ENCODE measurements around the gene CCDC7. TPM values are rescaled to one million over a fixed set of nuclear protein-coding genes. Genes with fewer than 3 reads are reported as not detected.

Gene CCDC7
- total and polyA plus RNA-seq, 9 donors: 2.0 to 34.6 (median 2.9) TPM

DNA sequence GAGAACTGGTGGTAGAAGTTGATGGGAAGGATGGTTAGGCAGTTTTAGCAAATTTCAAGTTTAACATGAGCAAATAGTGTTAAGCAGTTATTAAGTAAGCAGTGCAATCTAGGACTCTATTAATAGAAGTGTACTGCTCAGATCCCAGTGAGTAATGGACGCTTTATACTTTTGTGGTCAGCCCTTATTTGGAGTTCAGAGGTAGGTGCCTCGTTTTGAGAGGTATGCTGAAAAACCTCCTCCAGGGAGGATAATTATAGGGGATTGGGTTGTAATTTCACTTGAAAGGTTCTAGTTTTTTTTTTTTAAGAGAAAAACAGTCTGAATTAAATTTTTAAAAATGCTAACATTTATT, 33.5 kb upstream of the CCDC7 start:
- no peak overlapping the region for H3K4me3 ChIP-seq (ENCODE audit: low read length)
- no peaks in the 10 kb centered on the region for H3K9me3 ChIP-seq (replicated peaks; ENCODE audit: control insufficient read depth, low read depth, low read length)
- H3K27ac ChIP-seq (ENCODE audit: low read length): no peak overlapping the region
- no peak for DNase-seq
- H3K36me3 ChIP-seq (ENCODE audit: control insufficient read depth, insufficient read depth, low read length): no peaks in the 10 kb centered on the region
- WGBS (ENCODE audit: insufficient coverage): 50% methylated on average over 1 of the region's 2 CpGs
- no peaks in the 10 kb centered on the region for H3K27me3 ChIP-seq (ENCODE audit: control insufficient read depth, insufficient read depth, low read length)
- H3K4me1 ChIP-seq (ENCODE audit: control insufficient read depth, insufficient read depth, low read length): no peaks in the 10 kb centered on the region

DNA sequence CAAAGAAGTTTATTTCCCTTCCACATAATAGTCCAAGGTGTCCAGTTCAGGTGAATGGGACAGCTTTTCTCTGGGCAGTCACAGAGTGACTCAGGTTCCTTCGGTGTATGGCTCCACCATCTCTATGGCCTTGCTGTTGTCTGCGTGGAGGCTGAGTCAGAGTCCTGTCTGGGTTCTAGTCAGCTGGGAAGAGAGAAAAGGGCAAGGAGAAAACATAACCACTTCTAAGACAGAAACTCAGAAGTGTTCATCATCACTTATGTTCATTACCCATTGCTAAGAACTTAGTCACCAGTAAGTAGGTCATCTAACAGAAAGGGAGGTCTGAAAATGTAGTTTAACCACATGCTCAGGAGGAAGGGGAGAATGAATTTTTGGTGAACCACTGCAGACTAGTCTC, 32.4 kb upstream of the CCDC7 start:
- H3K36me3 ChIP-seq (ENCODE audit: control insufficient read depth, insufficient read depth, low read length): no peaks in the 10 kb centered on the region
- no peaks in the 10 kb centered on the region for H3K27me3 ChIP-seq (ENCODE audit: control insufficient read depth, insufficient read depth, low read length)
- no peak overlapping the region for H3K27ac ChIP-seq (ENCODE audit: low read length)
- peaks cover 1% of the 10 kb centered on the region for H3K4me1 ChIP-seq (ENCODE audit: control insufficient read depth, insufficient read depth, low read length)
- no peak for DNase-seq
- H3K4me3 ChIP-seq (ENCODE audit: low read length): no peak overlapping the region
- 100% methylated on average over 1 of the region's 2 CpGs for WGBS (ENCODE audit: insufficient coverage)
- H3K9me3 ChIP-seq (replicated peaks; ENCODE audit: control insufficient read depth, low read depth, low read length): no peaks in the 10 kb centered on the region

DNA sequence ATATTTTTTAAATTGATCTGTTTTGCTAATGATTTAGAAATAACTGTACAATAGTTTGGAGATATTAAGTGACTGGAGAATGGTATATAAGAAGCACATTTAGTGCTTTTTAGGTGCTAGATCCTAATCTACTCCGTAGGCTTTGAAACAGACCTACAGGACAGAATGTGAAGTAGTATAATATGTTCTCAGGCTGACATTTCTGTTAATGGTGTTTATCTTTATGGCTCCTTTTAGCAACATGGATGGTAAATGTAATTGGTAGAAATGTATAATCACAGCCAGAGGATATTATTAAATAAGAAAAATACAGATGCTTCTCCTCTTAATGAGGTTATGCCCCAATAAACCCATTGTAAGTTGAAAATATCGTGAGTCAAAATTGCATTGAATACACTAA, 30.6 kb upstream of the CCDC7 start:
- no CpG with 5 or more reads among the region's 2 CpGs for WGBS (ENCODE audit: insufficient coverage)
- DNase-seq: no peak
- no peaks in the 10 kb centered on the region for H3K36me3 ChIP-seq (ENCODE audit: control insufficient read depth, insufficient read depth, low read length)
- H3K9me3 ChIP-seq (replicated peaks; ENCODE audit: control insufficient read depth, low read depth, low read length): no peaks in the 10 kb centered on the region
- H3K4me1 ChIP-seq (ENCODE audit: control insufficient read depth, insufficient read depth, low read length): peaks cover 3% of the 10 kb centered on the region
- no peak overlapping the region for H3K4me3 ChIP-seq (ENCODE audit: low read length)
- H3K27ac ChIP-seq (ENCODE audit: low read length): no peak overlapping the region
- no peaks in the 10 kb centered on the region for H3K27me3 ChIP-seq (ENCODE audit: control insufficient read depth, insufficient read depth, low read length)

DNA sequence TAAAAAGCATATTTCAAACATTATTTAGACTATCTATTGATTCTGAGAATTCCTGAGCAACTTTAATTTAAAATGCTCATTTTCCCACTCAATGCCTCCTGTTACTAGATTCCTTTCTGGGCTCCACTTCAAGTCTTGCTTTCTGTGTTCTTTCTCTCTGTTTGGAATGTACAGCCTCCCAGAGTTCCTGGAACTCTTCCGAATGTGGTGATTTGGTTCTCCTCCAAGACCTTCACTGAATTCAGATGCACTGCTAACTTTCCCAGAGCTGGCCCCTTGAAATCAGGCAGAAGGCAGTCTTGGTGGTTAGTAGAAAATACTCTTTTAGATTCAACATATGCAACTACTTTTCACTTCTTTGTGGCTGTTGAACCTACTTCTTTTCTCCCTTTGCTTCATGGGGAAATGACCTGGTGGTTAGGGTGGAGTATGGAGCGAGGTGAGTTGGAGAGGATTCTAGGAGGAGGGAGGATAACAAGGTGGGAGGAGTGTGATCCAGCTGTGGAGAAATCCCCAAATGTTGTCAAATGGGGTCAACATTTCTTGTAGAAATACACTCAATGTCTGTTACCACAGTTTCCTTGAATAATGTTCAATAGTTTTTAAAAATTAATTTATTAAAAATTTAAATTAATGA, 27.9 kb upstream of the CCDC7 start:
- H3K9me3 ChIP-seq (replicated peaks; ENCODE audit: control insufficient read depth, low read depth, low read length): peaks cover 5% of the 10 kb centered on the region
- 0% methylated on average over 1 of the region's 2 CpGs for WGBS (ENCODE audit: insufficient coverage)
- no peaks in the 10 kb centered on the region for H3K27me3 ChIP-seq (ENCODE audit: control insufficient read depth, insufficient read depth, low read length)
- H3K27ac ChIP-seq (ENCODE audit: low read length): peak overlapping the region; percentile 75
- DNase-seq: peak; percentile 97
- H3K4me3 ChIP-seq (ENCODE audit: low read length): no peak overlapping the region
- peaks cover 3% of the 10 kb centered on the region for H3K4me1 ChIP-seq (ENCODE audit: control insufficient read depth, insufficient read depth, low read length)
- H3K36me3 ChIP-seq (ENCODE audit: control insufficient read depth, insufficient read depth, low read length): no peaks in the 10 kb centered on the region

DNA sequence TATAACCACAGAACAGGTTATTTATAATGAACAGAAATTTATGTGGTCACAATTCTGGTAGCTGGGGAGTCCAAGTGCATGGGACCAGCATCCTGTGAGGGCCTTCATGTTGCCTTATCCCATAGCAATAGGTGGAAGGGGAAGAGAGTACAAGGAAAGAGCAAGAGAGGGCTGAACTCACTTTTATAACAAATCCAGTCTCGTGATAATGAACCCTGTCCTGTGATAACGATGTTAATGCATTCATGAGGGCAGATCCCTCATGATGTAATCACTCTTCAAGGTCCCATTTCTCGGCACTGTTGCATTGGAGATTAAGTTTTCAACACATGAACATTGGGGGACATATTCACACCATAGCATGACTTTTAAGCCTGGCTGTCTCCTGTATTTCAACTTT, 27.4 kb upstream of the CCDC7 start:
- peak overlapping the region; percentile 75 for H3K27ac ChIP-seq (ENCODE audit: low read length)
- 100% methylated on average over 1 of the region's 3 CpGs for WGBS (ENCODE audit: insufficient coverage)
- peaks cover 3% of the 10 kb centered on the region for H3K4me1 ChIP-seq (ENCODE audit: control insufficient read depth, insufficient read depth, low read length)
- H3K4me3 ChIP-seq (ENCODE audit: low read length): no peak overlapping the region
- DNase-seq: no peak
- H3K9me3 ChIP-seq (replicated peaks; ENCODE audit: control insufficient read depth, low read depth, low read length): peaks cover 5% of the 10 kb centered on the region
- no peaks in the 10 kb centered on the region for H3K27me3 ChIP-seq (ENCODE audit: control insufficient read depth, insufficient read depth, low read length)
- no peaks in the 10 kb centered on the region for H3K36me3 ChIP-seq (ENCODE audit: control insufficient read depth, insufficient read depth, low read length)

DNA sequence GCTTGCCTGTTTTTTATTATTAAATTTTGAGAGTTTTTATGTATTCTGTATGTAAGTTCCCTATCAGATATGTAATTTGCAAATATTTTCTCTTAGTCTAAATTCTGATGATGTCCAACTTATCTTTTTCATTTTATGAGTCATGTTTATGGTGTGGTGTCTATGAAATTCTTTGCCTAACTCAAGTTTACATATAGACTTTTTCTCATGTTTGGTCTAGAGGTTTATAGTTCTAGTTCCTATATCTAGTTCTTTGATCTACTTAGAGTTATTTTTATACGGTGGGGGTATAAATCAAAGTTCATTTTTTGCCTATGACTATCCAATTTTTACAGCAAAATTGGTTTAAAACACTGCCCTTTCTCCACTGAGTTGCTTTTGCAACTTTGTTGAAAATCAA, 26.3 kb upstream of the CCDC7 start:
- no peaks in the 10 kb centered on the region for H3K27me3 ChIP-seq (ENCODE audit: control insufficient read depth, insufficient read depth, low read length)
- H3K27ac ChIP-seq (ENCODE audit: low read length): no peak overlapping the region
- peaks cover 5% of the 10 kb centered on the region for H3K9me3 ChIP-seq (replicated peaks; ENCODE audit: control insufficient read depth, low read depth, low read length)
- no peak overlapping the region for H3K4me3 ChIP-seq (ENCODE audit: low read length)
- no peaks in the 10 kb centered on the region for H3K36me3 ChIP-seq (ENCODE audit: control insufficient read depth, insufficient read depth, low read length)
- DNase-seq: no peak
- peaks cover 3% of the 10 kb centered on the region for H3K4me1 ChIP-seq (ENCODE audit: control insufficient read depth, insufficient read depth, low read length)
- WGBS (ENCODE audit: insufficient coverage): no CpG with 5 or more reads among the region's 1 CpG

DNA sequence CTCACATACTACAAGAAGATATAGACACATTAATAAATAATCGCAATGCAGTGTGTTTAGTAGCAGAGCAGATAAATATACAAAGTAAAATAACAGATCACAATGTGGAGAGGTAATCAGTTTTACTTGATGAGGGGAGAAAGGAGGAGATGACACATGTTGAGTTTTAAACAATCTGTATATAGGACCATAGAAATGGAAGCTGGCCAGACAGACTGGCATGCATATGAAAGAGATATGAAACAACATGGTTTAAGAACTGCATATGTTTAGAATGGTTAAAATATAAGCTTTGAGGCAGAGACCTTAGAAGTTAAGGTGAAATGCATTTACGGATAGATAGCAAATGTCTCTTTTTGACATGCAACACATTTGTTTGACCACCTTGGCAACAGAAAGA, 19.8 kb upstream of the CCDC7 start:
- no CpG with 5 or more reads among the region's 2 CpGs for whole genome bisulfite sequencing (ENCODE audit: insufficient coverage)
- no peak for DNase-seq
- Histone ChIP-seq H3K4me1 (ENCODE audit: control insufficient read depth, insufficient read depth, low read length) (no peaks in the 10 kb centered on the region), H3K36me3 (ENCODE audit: control insufficient read depth, insufficient read depth, low read length) (no peaks in the 10 kb centered on the region), H3K27me3 (ENCODE audit: control insufficient read depth, insufficient read depth, low read length) (no peaks in the 10 kb centered on the region), H3K9me3 (replicated peaks; ENCODE audit: control insufficient read depth, low read depth, low read length) (peaks cover 5% of the 10 kb centered on the region), H3K4me3 (ENCODE audit: low read length) (no peak overlapping the region), H3K27ac (ENCODE audit: low read length) (no peak overlapping the region)

DNA sequence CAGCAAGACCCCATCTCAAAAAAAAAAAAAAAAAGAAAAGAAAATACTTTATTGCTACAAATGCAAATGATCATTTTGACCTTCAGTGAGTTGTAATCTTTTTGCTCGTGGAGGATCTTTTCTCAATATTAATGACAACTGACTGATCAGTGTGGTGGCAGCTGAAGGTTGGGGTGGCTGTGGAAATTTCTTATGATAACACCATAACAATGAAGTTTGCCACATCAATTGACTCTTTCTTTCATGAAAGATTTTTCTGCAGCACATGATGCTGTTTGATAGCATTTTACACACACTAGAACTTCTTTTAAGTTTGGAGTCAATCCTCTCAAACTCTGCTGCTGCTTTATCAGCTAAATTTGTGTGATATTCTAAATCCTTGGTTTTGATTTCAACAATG, 12.4 kb upstream of the CCDC7 start:
- DNase-seq: no peak
- no peak overlapping the region for H3K27ac ChIP-seq (ENCODE audit: low read length)
- no peaks in the 10 kb centered on the region for H3K27me3 ChIP-seq (ENCODE audit: control insufficient read depth, insufficient read depth, low read length)
- H3K4me1 ChIP-seq (ENCODE audit: control insufficient read depth, insufficient read depth, low read length): no peaks in the 10 kb centered on the region
- peaks cover 6% of the 10 kb centered on the region for H3K9me3 ChIP-seq (replicated peaks; ENCODE audit: control insufficient read depth, low read depth, low read length)
- H3K36me3 ChIP-seq (ENCODE audit: control insufficient read depth, insufficient read depth, low read length): no peaks in the 10 kb centered on the region
- no peak overlapping the region for H3K4me3 ChIP-seq (ENCODE audit: low read length)
- WGBS (ENCODE audit: insufficient coverage): no CpG with 5 or more reads among the region's 1 CpG

DNA sequence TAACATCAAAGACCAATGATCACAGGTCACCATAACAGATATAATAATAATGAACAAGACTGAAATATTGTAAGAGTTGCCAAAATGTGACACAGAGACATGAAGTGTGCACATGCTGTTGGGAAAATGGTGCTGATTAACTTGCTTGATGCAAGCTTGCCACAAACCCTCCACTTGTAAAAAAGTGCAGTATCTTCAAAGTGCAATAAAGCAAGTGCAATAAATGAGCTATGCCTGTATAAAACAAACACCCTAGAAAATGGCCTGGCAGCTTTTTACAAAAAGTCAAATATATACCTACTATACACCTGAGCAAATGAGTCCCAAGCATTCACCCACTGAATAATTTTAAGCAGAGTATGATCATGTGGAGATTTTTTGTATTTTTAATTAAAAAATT, 9.7 kb upstream of the CCDC7 start:
- DNase-seq: no peak
- H3K27ac ChIP-seq (ENCODE audit: low read length): no peak overlapping the region
- H3K36me3 ChIP-seq (ENCODE audit: control insufficient read depth, insufficient read depth, low read length): no peaks in the 10 kb centered on the region
- H3K4me1 ChIP-seq (ENCODE audit: control insufficient read depth, insufficient read depth, low read length): no peaks in the 10 kb centered on the region
- H3K27me3 ChIP-seq (ENCODE audit: control insufficient read depth, insufficient read depth, low read length): no peaks in the 10 kb centered on the region
- H3K4me3 ChIP-seq (ENCODE audit: low read length): no peak overlapping the region
- peaks cover 6% of the 10 kb centered on the region for H3K9me3 ChIP-seq (replicated peaks; ENCODE audit: control insufficient read depth, low read depth, low read length)

DNA sequence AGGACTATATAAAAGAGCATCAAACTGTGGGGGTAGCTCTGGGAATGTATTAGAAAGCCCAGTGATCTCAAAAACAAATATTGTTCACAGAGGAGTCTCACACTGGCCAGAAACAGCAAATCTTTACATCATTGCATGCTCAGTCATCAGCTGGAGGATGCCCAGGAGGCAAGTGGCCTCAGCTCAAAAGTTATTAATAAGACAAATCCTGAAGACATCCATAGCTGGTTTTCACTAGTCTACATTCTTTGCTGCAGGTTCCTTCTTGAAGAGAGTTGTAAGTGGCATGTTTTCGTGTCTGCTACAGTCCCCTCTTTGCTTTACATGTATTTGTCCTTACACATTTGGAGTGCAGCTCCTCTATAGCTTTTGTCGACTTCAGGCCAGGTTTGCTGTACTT, 8.6 kb upstream of the CCDC7 start:
- Histone ChIP-seq H3K27ac (ENCODE audit: low read length) (no peak overlapping the region), H3K4me1 (ENCODE audit: control insufficient read depth, insufficient read depth, low read length) (no peaks in the 10 kb centered on the region), H3K4me3 (ENCODE audit: low read length) (no peak overlapping the region), H3K9me3 (replicated peaks; ENCODE audit: control insufficient read depth, low read depth, low read length) (peaks cover 6% of the 10 kb centered on the region), H3K36me3 (ENCODE audit: control insufficient read depth, insufficient read depth, low read length) (no peaks in the 10 kb centered on the region), H3K27me3 (ENCODE audit: control insufficient read depth, insufficient read depth, low read length) (no peaks in the 10 kb centered on the region)
- WGBS (ENCODE audit: insufficient coverage): 73% methylated on average over 2 of the region's 2 CpGs
- DNase-seq: no peak

DNA sequence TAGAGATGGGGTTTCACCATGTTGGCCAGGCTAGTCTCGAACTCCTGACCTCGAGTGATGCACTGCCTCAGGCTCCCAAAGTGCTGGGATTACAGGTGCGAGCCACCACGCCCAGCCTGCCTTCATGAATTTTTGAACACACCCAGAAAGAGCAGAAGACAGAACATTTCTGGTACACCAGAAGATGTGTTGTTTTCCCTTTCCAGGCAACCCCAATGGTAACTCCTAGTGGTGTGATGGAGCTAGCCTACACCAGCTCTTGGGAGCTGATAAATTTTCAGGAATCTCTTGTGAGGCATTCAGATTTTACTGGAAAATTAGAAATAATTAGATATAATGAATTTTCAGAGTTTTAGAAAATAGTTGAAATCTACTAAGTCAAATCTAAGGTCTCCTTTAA, 904 bp upstream of the CCDC7 start:
- WGBS (ENCODE audit: insufficient coverage): 83% methylated on average over 3 of the region's 4 CpGs
- DNase-seq: peak; percentile 8
- Histone ChIP-seq H3K27me3 (ENCODE audit: control insufficient read depth, insufficient read depth, low read length) (no peaks in the 10 kb centered on the region), H3K4me3 (ENCODE audit: low read length) (no peak overlapping the region), H3K4me1 (ENCODE audit: control insufficient read depth, insufficient read depth, low read length) (peaks cover 2% of the 10 kb centered on the region), H3K36me3 (ENCODE audit: control insufficient read depth, insufficient read depth, low read length) (no peaks in the 10 kb centered on the region), H3K27ac (ENCODE audit: low read length) (peak overlapping the region; percentile 99), H3K9me3 (replicated peaks; ENCODE audit: control insufficient read depth, low read depth, low read length) (no peaks in the 10 kb centered on the region)

Measured in muscle of leg (tissue), 11 donors.